HepG2 (cell line): ENCODE data around the gene CFAP91. TPM values are rescaled to one million over a fixed set of nuclear protein-coding genes. Genes with fewer than 3 reads are reported as not detected.

Experiments used
- KIAA2018 ChIP-seq: sonication (generic); formaldehyde crosslinking; IDR thresholded peaks from 2 replicates; pipeline ENCODE4 v1.5.0; 2020; ENCODE audit warnings: mild to moderate bottlenecking, missing genetic modification reagents, borderline replicate concordance
- ZNF264 ChIP-seq: sonication (generic); formaldehyde crosslinking; IDR thresholded peaks from 2 replicates; pipeline ENCODE4 v1.4.0; 2020; ENCODE audit warnings: missing genetic modification reagents
- ZNF44 ChIP-seq: sonication (generic); formaldehyde crosslinking; IDR thresholded peaks from 2 replicates; pipeline ENCODE4 v1.5.1; 2020; ENCODE audit warnings: mild to moderate bottlenecking, missing genetic modification reagents
- polyA plus RNA-seq, 8 experiments: library from polyadenylated mRNA; depleted of rRNA in 3 of 8; stranded (reverse) in 7 of 8; unstranded in 1 of 8; fragments of >200 nt; fragmentation: Illumina TruSeq in 4 of 8; extraction: Trizol in 4 of 8; gene quantifications; 2 replicates each; pipeline versions ENCODE4 v1.2.1 to v1.2.3, GENCODE V29; 2011 to 2016; ENCODE audit warnings: low read depth in 4 of 8, missing spikeins in 1 of 8, mixed read lengths in 1 of 8; ENCODE audit not compliant: insufficient read depth in 1 of 8
- total RNA-seq, 5 experiments: library from RNA; depleted of rRNA; stranded (reverse); fragments of >200 nt; fragmentation: Illumina TruSeq; extraction: Trizol; gene quantifications; 2 replicates each; pipeline ENCODE4 v1.2.3, GENCODE V29; 2016; ENCODE audit warnings: low read depth in 1 of 5
- TF ChIP-seq, protein P1 (sequence below): sonication (generic); formaldehyde crosslinking; IDR thresholded peaks from 2 replicates; pipeline ENCODE4 v1.4.0; 2020; ENCODE audit warnings: missing genetic modification reagents

Gene CFAP91
- total and polyA plus RNA-seq, 2 of the 13 experiments (the other 11 are each of a cell fraction or from before 2014, with no cell fraction given) = not detected

- TF ChIP-seq KIAA2018 (CRISPR knock-in tag) (no peak), ZNF44 (CRISPR knock-in tag) (no peak), ZNF264 (no peak)
- TF ChIP-seq, protein P1, sequence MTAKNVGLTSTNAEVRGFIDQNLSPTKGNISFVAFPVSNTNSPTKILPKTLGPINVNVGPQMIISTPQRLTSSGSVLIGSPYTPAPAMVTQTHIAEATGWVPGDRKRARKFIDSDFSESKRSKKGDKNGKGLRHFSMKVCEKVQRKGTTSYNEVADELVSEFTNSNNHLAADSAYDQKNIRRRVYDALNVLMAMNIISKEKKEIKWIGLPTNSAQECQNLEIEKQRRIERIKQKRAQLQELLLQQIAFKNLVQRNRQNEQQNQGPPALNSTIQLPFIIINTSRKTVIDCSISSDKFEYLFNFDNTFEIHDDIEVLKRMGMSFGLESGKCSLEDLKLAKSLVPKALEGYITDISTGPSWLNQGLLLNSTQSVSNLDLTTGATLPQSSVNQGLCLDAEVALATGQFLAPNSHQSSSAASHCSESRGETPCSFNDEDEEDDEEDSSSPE = no peak
Measured at GRCh38 chr3:119673875-119674274, 28.9 kb upstream of the CFAP91 start (continued).
